K562 (cell line): ENCODE results near the gene ZNF622. TPM values are rescaled to one million over a fixed set of nuclear protein-coding genes. Genes with fewer than 3 reads are reported as not detected.

ENCODE experiments used
- ATF7 ChIP-seq: fragments of 450-650 bp; IDR thresholded peaks from 2 replicates; pipeline ENCODE4 v1.7.1; 2014; ENCODE audit warnings: mild to moderate bottlenecking, moderate library complexity
- FOXK2 ChIP-seq, 2 experiments: fragments of 450-650 bp; IDR thresholded peaks in 1 of 2; conservative IDR thresholded peaks in 1 of 2; 2 replicates each; pipeline ENCODE4 v1.6.1; 2016; ENCODE audit warnings: low read depth in 2 of 2, mild to moderate bottlenecking in 1 of 2
- GATA2 ChIP-seq: sonication (generic); formaldehyde crosslinking; IDR thresholded peaks from 2 replicates; pipeline ENCODE4 v1.4.0; 2020; ENCODE audit warnings: mild to moderate bottlenecking, missing genetic modification reagents
- ILK ChIP-seq: fragments of 450-650 bp; IDR thresholded peaks from 2 replicates; pipeline ENCODE4 v1.6.1; 2016; ENCODE audit warnings: missing genetic modification characterization, low read depth, mild to moderate bottlenecking, missing compliant biosample characterization, moderate library complexity, borderline replicate concordance
- L3MBTL2 ChIP-seq: fragments of 450-650 bp; IDR thresholded peaks from 2 replicates; pipeline ENCODE4 v1.6.1; 2016; ENCODE audit warnings: mild to moderate bottlenecking, moderate library complexity
- POLR2H ChIP-seq: IDR thresholded peaks from 2 replicates; pipeline ENCODE4 v1.6.1; 2016; ENCODE audit warnings: missing genetic modification characterization, low read depth, mild to moderate bottlenecking, control low read depth, missing compliant biosample characterization, moderate library complexity
- SMC3 ChIP-seq: conservative IDR thresholded peaks from 2 replicates; pipeline ENCODE4 v1.6.1; 2011; ENCODE audit warnings: low read depth, low read length, improper control_type of control experiment; ENCODE audit not compliant: insufficient read depth
- TOE1 ChIP-seq, 2 experiments: fragments of 450-650 bp in 1 of 2; sonication (generic) in 1 of 2; formaldehyde crosslinking in 1 of 2; IDR thresholded peaks; 2 replicates each; pipeline versions ENCODE4 v1.7.1 to v1.8.0; 2016 to 2022; ENCODE audit warnings: borderline replicate concordance in 2 of 2, mild to moderate bottlenecking in 2 of 2, antibody characterized with exemption in 1 of 2, inconsistent platforms in 1 of 2, low read depth in 1 of 2, missing genetic modification reagents in 1 of 2, moderate library complexity in 1 of 2
- TRIM24 ChIP-seq, 2 experiments: fragments of 450-650 bp; IDR thresholded peaks; 2 replicates each; pipeline ENCODE4 v1.6.1; 2016
- ZNF584 ChIP-seq: fragments of 200-800 bp; sonication (Bioruptor generic); IDR thresholded peaks from 2 replicates; pipeline ENCODE4 v1.6.1; 2016; ENCODE audit warnings: low read depth, mild to moderate bottlenecking, missing genetic modification characterization, missing compliant biosample characterization
- ZSCAN29 ChIP-seq: fragments of 450-650 bp; IDR thresholded peaks from 2 replicates; pipeline ENCODE4 v1.6.1; 2017
- polyA plus RNA-seq, 8 experiments: library from polyadenylated mRNA; depleted of rRNA in 4 of 8; stranded (reverse) in 5 of 8; unstranded in 3 of 8; fragments of >200 nt; fragmentation: Nextera tagmentation in 2 of 8; fragmentation: Illumina TruSeq in 1 of 8; extraction: Ambion mirVana in 2 of 8; extraction: Trizol in 1 of 8; gene quantifications; 2 replicates each; pipeline versions ENCODE4 v1.2.1 to v1.2.3, GENCODE V29; 2011 to 2014; ENCODE audit warnings: inconsistent platforms in 1 of 8, missing spikeins in 1 of 8
- total RNA-seq, 7 experiments: library from RNA; depleted of rRNA in 6 of 7; stranded (reverse); fragments of >200 nt in 6 of 7; fragmentation: Illumina TruSeq in 2 of 7; extraction: Trizol in 2 of 7; gene quantifications; 2 replicates each; pipeline versions ENCODE4 v1.2.1 to v1.2.3, GENCODE V29; 2011 to 2021; ENCODE audit warnings: low replicate concordance in 1 of 7
- TF ChIP-seq, protein P1 (sequence below): fragments of 450-650 bp; formaldehyde crosslinking; IDR thresholded peaks from 2 replicates; pipeline ENCODE4 v1.4.0; 2020; ENCODE audit warnings: mild to moderate bottlenecking, moderate library complexity
- TF ChIP-seq, protein P2 (sequence below): fragments of 450-650 bp; IDR thresholded peaks from 2 replicates; pipeline ENCODE4 v1.6.1; 2017; ENCODE audit warnings: antibody characterized with exemption, mild to moderate bottlenecking
- TF ChIP-seq, protein P3 (sequence below): fragments of 250-450 bp; sonication (Bioruptor Pico); IDR thresholded peaks from 2 replicates; pipeline ENCODE4 v1.5.0; 2021; ENCODE audit warnings: mild to moderate bottlenecking, borderline replicate concordance
- TF ChIP-seq, protein P4 (sequence below): fragments of 250-450 bp; sonication (Bioruptor Pico); IDR thresholded peaks from 2 replicates; pipeline ENCODE4 v1.9.0; 2021; ENCODE audit warnings: mild to moderate bottlenecking
- TF ChIP-seq, protein P5 (sequence below), 2 experiments: fragments of 450-650 bp; IDR thresholded peaks; 2 replicates each; pipeline ENCODE4 v1.6.1; 2016

The ZNF622 gene
- total and polyA plus RNA-seq, 9 of the 15 experiments (the other 6 are each of a cell fraction or from before 2014, with no cell fraction given) = 9.6 to 51.5 (median 32.3) TPM

DNA sequence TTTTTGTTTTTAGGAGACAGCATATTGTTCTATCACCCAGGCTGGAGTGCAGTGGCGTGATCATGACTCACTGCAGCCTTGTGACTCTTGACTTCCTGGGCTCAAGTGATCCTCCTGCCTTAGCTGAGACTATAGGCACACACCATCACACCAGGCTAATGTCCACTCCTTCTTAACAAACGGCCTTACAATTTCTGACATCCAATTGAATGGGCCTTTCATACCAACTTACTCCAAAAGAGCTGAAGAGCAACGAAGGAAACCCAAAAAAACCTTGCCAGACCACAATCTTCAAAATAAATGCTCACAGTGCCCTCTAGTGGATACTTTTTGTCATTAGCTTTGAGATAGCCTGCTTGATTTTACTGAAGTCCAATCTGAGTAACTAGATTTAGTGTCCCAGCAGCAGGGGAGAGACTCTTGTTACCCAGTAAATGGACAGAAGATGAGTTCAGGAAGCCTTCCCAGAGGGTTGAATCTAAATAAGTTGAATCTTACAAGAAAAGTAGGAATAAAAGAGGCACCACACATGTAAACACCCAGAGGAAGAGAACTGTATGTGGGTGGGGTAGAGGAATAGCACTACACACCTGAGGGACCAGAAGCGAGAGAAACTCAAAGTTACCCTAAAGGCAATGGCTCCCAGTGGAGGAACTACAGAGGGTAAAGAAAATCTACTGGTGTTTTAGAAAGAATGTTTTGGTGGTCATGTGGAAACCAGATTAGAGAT, 9.3 kb downstream of the ZNF622 start (continued):
- TF ChIP-seq TRIM24 (IDR thresholded peaks at IDR 0.05) = no peak
- no peak for TF ChIP-seq ZSCAN29
- peak; percentile 16; the same call in 1 of the 2 replicates for TF ChIP-seq ATF7
- TF ChIP-seq, protein P1, sequence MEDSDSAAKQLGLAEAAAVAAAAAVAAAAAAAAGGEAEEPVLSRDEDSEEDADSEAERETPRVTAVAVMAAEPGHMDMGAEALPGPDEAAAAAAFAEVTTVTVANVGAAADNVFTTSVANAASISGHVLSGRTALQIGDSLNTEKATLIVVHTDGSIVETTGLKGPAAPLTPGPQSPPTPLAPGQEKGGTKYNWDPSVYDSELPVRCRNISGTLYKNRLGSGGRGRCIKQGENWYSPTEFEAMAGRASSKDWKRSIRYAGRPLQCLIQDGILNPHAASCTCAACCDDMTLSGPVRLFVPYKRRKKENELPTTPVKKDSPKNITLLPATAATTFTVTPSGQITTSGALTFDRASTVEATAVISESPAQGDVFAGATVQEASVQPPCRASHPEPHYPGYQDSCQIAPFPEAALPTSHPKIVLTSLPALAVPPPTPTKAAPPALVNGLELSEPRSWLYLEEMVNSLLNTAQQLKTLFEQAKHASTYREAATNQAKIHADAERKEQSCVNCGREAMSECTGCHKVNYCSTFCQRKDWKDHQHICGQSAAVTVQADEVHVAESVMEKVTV = peak; percentile 69
- peak; percentile 74 for TF ChIP-seq ZNF584 (CRISPR knock-in tag)
- TF ChIP-seq L3MBTL2 = peak; percentile 30; the same call in 1 of the 2 replicates
- no peak for TF ChIP-seq GATA2 (CRISPR knock-in tag)
- no peak for TF ChIP-seq FOXK2 (conservative IDR thresholded peaks at IDR 0.05 in 1 of 2, IDR thresholded peaks at IDR 0.05 in 1 of 2; ENCODE audit: low read depth in 2 of 2)
- peak; percentile 57; the same call in 1 of the 2 replicates for TF ChIP-seq TOE1 (IDR thresholded peaks at IDR 0.05; ENCODE audit: borderline replicate concordance)
- no peak for TF ChIP-seq TOE1 (CRISPR knock-in tag; IDR thresholded peaks at IDR 0.05; ENCODE audit: borderline replicate concordance, low read depth)
- TF ChIP-seq SMC3 = peak; percentile 58
- no peak for TF ChIP-seq ILK (tag)
- TF ChIP-seq, protein P2, sequence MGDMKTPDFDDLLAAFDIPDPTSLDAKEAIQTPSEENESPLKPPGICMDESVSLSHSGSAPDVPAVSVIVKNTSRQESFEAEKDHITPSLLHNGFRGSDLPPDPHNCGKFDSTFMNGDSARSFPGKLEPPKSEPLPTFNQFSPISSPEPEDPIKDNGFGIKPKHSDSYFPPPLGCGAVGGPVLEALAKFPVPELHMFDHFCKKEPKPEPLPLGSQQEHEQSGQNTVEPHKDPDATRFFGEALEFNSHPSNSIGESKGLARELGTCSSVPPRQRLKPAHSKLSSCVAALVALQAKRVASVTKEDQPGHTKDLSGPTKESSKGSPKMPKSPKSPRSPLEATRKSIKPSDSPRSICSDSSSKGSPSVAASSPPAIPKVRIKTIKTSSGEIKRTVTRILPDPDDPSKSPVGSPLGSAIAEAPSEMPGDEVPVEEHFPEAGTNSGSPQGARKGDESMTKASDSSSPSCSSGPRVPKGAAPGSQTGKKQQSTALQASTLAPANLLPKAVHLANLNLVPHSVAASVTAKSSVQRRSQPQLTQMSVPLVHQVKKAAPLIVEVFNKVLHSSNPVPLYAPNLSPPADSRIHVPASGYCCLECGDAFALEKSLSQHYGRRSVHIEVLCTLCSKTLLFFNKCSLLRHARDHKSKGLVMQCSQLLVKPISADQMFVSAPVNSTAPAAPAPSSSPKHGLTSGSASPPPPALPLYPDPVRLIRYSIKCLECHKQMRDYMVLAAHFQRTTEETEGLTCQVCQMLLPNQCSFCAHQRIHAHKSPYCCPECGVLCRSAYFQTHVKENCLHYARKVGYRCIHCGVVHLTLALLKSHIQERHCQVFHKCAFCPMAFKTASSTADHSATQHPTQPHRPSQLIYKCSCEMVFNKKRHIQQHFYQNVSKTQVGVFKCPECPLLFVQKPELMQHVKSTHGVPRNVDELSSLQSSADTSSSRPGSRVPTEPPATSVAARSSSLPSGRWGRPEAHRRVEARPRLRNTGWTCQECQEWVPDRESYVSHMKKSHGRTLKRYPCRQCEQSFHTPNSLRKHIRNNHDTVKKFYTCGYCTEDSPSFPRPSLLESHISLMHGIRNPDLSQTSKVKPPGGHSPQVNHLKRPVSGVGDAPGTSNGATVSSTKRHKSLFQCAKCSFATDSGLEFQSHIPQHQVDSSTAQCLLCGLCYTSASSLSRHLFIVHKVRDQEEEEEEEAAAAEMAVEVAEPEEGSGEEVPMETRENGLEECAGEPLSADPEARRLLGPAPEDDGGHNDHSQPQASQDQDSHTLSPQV = peak; percentile 71
- no peak for TF ChIP-seq POLR2H (tag)
- TF ChIP-seq, protein P3, sequence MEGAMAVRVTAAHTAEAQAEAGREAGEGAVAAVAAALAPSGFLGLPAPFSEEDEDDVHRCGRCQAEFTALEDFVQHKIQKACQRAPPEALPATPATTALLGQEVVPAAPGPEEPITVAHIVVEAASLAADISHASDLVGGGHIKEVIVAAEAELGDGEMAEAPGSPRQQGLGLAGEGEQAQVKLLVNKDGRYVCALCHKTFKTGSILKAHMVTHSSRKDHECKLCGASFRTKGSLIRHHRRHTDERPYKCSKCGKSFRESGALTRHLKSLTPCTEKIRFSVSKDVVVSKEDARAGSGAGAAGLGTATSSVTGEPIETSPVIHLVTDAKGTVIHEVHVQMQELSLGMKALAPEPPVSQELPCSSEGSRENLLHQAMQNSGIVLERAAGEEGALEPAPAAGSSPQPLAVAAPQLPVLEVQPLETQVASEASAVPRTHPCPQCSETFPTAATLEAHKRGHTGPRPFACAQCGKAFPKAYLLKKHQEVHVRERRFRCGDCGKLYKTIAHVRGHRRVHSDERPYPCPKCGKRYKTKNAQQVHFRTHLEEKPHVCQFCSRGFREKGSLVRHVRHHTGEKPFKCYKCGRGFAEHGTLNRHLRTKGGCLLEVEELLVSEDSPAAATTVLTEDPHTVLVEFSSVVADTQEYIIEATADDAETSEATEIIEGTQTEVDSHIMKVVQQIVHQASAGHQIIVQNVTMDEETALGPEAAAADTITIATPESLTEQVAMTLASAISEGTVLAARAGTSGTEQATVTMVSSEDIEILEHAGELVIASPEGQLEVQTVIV (CRISPR knock-in tag) = no peak
- TF ChIP-seq, protein P4, sequence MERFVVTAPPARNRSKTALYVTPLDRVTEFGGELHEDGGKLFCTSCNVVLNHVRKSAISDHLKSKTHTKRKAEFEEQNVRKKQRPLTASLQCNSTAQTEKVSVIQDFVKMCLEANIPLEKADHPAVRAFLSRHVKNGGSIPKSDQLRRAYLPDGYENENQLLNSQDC = no peak
- TF ChIP-seq, protein P5, sequence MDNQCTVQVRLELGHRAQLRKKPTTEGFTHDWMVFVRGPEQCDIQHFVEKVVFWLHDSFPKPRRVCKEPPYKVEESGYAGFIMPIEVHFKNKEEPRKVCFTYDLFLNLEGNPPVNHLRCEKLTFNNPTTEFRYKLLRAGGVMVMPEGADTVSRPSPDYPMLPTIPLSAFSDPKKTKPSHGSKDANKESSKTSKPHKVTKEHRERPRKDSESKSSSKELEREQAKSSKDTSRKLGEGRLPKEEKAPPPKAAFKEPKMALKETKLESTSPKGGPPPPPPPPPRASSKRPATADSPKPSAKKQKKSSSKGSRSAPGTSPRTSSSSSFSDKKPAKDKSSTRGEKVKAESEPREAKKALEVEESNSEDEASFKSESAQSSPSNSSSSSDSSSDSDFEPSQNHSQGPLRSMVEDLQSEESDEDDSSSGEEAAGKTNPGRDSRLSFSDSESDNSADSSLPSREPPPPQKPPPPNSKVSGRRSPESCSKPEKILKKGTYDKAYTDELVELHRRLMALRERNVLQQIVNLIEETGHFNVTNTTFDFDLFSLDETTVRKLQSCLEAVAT (IDR thresholded peaks at IDR 0.05) = peak in 1 of 2 experiments; percentile 50; a peak in 2 of 4 replicates
